Measurements from ENCODE around the gene BRMS1.

The BRMS1 gene

GRCh38 chr11:66347425-66348276, 2.7 kb upstream of the BRMS1 start, which contains the start of gene B4GAT1:
TSS of gene B4GAT1 (minus strand) at chr11:66347629. CDS start at chr11:66347545, 84 bp downstream.
- Mint-ChIP-seq H3K27me3 (peaks cover 5 to 7% of the 10 kb centered on the region in 2 donors), H3K9me3 (peaks cover 2 to 4% of the 10 kb centered on the region in 2 donors), H3K4me1 (peaks cover 22 to 40% of the 10 kb centered on the region in 2 donors), H3K36me3 (peaks cover 7 to 14% of the 10 kb centered on the region in 2 donors), H3K4me3 (peak within 1 kb of the TSS; percentile 85 to 92), H3K27ac (peak within 1 kb of the TSS; percentile 99)
- ATAC-seq (replicated peaks) = peak; percentile 68 to 70
- peak; percentile 88 for DNase-seq

GRCh38 chr11:66346476-66347424, 1.8 kb upstream of the BRMS1 start:
- peaks cover 5 to 7% of the 10 kb centered on the region in 2 donors for H3K27me3 Mint-ChIP-seq
- DNase-seq (no peak), ATAC-seq (replicated peaks) (no peak)
- H3K4me3 Mint-ChIP-seq = peak overlapping the region; percentile 80 to 82
- peaks cover 2 to 4% of the 10 kb centered on the region in 2 donors for H3K9me3 Mint-ChIP-seq
- H3K4me1 Mint-ChIP-seq = peaks cover 27 to 45% of the 10 kb centered on the region in 2 donors
- H3K27ac Mint-ChIP-seq = peak overlapping the region; percentile 86
- H3K36me3 Mint-ChIP-seq = peaks cover 12 to 23% of the 10 kb centered on the region in 2 donors

GRCh38 chr11:66345316-66345649, 379 bp upstream of the BRMS1 start:
- ATAC-seq (replicated peaks) (peak; percentile 6 to 9), DNase-seq (no peak)
- H3K4me1 Mint-ChIP-seq = peaks cover 30 to 50% of the 10 kb centered on the region in 2 donors
- peaks cover 5 to 7% of the 10 kb centered on the region in 2 donors for H3K27me3 Mint-ChIP-seq
- peaks cover 19 to 34% of the 10 kb centered on the region in 2 donors for H3K36me3 Mint-ChIP-seq
- peak overlapping the region; percentile 94 to 97 for H3K4me3 Mint-ChIP-seq
- peaks cover 2 to 4% of the 10 kb centered on the region in 2 donors for H3K9me3 Mint-ChIP-seq
- peak overlapping the region; percentile 98 for H3K27ac Mint-ChIP-seq

DNA sequence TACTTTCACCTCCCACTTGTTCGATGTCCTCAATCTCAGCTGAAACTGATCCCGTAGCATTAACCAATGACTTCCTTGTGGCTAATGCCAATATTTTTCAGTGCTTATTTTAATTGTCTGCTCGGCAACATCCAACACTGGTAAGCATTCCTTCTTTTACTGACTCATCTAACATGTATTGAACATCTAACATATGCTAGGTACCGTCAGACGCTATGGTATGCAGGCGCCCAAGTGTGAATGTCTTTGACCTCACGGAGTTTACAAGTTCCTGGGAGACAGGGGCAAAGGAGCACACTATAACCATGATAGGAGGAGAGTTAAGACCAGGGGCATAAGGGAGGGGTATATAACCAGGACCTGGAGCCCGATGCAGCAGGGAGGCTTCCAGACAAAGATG, 1.7 kb downstream of the BRMS1 start:
- DNase-seq (no peak), ATAC-seq (replicated peaks) (no peak)
- Mint-ChIP-seq H3K27ac (peak overlapping the region; percentile 43), H3K4me3 (peak overlapping the region; percentile 52 to 60), H3K36me3 (peaks cover 34 to 46% of the 10 kb centered on the region in 2 donors), H3K4me1 (peaks cover 27 to 43% of the 10 kb centered on the region in 2 donors), H3K9me3 (peaks cover 2 to 4% of the 10 kb centered on the region in 2 donors), H3K27me3 (peaks cover 5 to 6% of the 10 kb centered on the region in 2 donors)

- Mint-ChIP-seq H3K4me3 (no peak overlapping the region), H3K4me1 (peaks cover 30 to 50% of the 10 kb centered on the region in 2 donors), H3K27ac (no peak overlapping the region), H3K36me3 (peaks cover 40 to 53% of the 10 kb centered on the region in 2 donors), H3K27me3 (peaks cover 0 to 3% of the 10 kb centered on the region in 2 donors), H3K9me3 (no peaks in the 10 kb centered on the region)
- DNase-seq = no peak
- ATAC-seq (replicated peaks) = no peak
Measured at GRCh38 chr11:66341502-66342126, 3.3 kb downstream of the BRMS1 start.

DNA sequence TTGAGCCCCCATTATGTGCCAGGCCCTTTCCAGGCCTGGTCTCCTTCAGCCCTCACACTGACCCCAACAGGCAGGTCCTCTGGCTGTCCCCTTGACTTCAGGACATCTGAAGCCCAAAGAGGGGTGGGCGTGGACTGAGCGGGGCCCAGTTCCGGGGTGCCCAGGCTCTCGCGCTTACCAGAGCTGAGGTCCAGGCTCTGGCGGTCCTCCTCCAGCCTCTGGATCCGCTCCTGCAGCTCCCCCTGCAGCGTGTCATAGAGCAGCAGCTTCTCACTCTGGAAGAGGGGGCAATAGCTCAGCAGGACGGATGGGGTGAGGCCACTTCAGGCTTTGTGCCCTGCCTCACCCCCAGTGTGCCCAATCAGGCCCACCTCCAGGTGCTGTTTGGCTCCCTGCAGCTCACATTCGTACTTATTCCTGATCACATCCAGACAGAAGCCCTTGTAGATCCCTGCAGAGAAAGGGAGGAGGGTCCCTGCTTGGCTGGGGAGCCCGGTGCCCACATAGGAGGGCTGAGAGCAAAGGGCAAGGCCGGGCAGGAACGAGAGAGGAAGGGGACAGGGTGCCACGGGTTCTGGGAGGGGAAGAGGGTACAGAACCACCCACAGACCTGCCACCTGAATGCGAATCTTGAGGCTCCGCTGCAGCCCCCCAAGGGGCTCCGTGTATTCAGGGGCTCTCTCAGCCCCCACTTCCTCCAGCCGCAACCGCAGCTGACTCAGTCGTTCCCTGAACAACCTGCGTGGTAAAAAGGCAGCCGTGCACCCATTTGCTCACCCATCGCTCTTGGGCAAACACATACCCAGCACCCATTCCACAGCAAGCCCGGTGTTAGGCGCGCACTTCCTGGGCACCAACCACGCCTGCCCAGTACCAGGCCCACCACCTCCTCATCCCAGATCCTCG, 4.1 kb downstream of the BRMS1 start:
- H3K27me3 Mint-ChIP-seq = peaks cover 5 to 10% of the 10 kb centered on the region in 2 donors
- ATAC-seq (replicated peaks) (no peak), DNase-seq (no peak)
- H3K9me3 Mint-ChIP-seq = no peaks in the 10 kb centered on the region
- H3K27ac Mint-ChIP-seq = no peak overlapping the region
- peaks cover 45 to 57% of the 10 kb centered on the region in 2 donors for H3K36me3 Mint-ChIP-seq
- H3K4me3 Mint-ChIP-seq = no peak overlapping the region
- H3K4me1 Mint-ChIP-seq = peaks cover 36 to 57% of the 10 kb centered on the region in 2 donors

- no peaks in the 10 kb centered on the region for H3K9me3 Mint-ChIP-seq
- H3K4me1 Mint-ChIP-seq = peaks cover 38 to 62% of the 10 kb centered on the region in 2 donors
- H3K27ac Mint-ChIP-seq = no peak overlapping the region
Measured at GRCh38 chr11:66339686-66340483, 5.0 kb downstream of the BRMS1 start.

GRCh38 chr11:66339162-66339675, 5.7 kb downstream of the BRMS1 start:
- Mint-ChIP-seq H3K27ac (peak overlapping the region; percentile 73), H3K9me3 (no peaks in the 10 kb centered on the region), H3K4me1 (peaks cover 38 to 57% of the 10 kb centered on the region in 2 donors), H3K27me3 (peaks cover 10 to 18% of the 10 kb centered on the region in 2 donors), H3K4me3 (no peak overlapping the region), H3K36me3 (peaks cover 47 to 57% of the 10 kb centered on the region in 2 donors)
- ATAC-seq (replicated peaks) (no peak), DNase-seq (no peak)

More at GRCh38 chr11:66339686-66340483, 5.0 kb downstream of the BRMS1 start:
- Mint-ChIP-seq H3K36me3 (peaks cover 47 to 57% of the 10 kb centered on the region in 2 donors), H3K4me3 (no peak overlapping the region), H3K27me3 (peaks cover 10 to 18% of the 10 kb centered on the region in 2 donors)
- DNase-seq (no peak), ATAC-seq (replicated peaks) (no peak)

- peaks cover 10 to 18% of the 10 kb centered on the region in 2 donors for H3K27me3 Mint-ChIP-seq
- peaks cover 36 to 50% of the 10 kb centered on the region in 2 donors for H3K4me1 Mint-ChIP-seq
- no peaks in the 10 kb centered on the region for H3K9me3 Mint-ChIP-seq
- H3K4me3 Mint-ChIP-seq = no peak overlapping the region
- no peak for ATAC-seq (replicated peaks)
- H3K36me3 Mint-ChIP-seq = peaks cover 47 to 57% of the 10 kb centered on the region in 2 donors
- H3K27ac Mint-ChIP-seq = no peak overlapping the region
- DNase-seq = no peak
Measured at GRCh38 chr11:66338276-66339161, 6.4 kb downstream of the BRMS1 start.

- H3K9me3 Mint-ChIP-seq = no peaks in the 10 kb centered on the region
- H3K27ac Mint-ChIP-seq = peak overlapping the region; percentile 90
- DNase-seq (no peak), ATAC-seq (replicated peaks) (no peak)
- peak overlapping the region; percentile 62 to 82 for H3K4me3 Mint-ChIP-seq
- H3K4me1 Mint-ChIP-seq = peaks cover 27 to 41% of the 10 kb centered on the region in 2 donors
- H3K27me3 Mint-ChIP-seq = peaks cover 10 to 18% of the 10 kb centered on the region in 2 donors
- peaks cover 44 to 45% of the 10 kb centered on the region in 2 donors for H3K36me3 Mint-ChIP-seq
Measured at GRCh38 chr11:66337103-66337899, 7.6 kb downstream of the BRMS1 start.
